HG03139 (cell line): ENCODE results near the gene GMPR.
"Not testable (repeated sequence)": the region's sequence is repeated elsewhere in the genome, so short reads cannot be mapped to it uniquely, and the experiment has no call there.

Experiments used
- ATAC-seq: cut with Tn5 transposase; IDR thresholded peaks from one replicate; pipeline ENCODE4 v1.9.1; 2021; ENCODE audit not compliant: unreplicated experiment

The GMPR gene

DNA sequence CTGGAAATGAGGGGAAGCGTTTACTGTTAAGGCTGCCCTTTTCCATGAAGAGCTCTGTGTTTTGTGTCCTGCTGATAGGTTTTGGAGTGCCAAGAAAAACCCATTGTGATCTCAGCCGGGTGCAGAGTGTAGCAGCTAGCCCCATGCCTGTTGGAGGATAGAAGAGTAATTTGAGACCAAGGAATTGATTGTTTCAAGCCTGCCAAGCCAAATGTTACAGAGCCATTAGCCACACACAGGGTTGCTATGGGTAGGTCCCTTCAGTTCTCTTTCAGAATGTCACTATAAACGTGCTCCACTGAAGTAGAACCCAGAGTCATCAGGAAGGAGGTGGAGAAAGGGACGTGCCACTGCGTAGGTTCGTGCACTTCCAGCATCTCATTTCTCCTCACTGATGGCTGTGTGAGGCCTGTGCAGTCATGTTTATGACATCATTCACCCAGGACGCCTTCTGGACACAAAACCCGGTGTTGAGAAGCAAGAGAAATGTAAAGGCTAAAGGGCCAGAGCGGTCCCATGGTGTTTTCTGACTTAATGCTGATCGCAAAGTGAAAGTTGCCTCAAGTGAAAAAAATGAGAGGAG, 6.6 kb downstream of the GMPR start:
- no peak for ATAC-seq

DNA sequence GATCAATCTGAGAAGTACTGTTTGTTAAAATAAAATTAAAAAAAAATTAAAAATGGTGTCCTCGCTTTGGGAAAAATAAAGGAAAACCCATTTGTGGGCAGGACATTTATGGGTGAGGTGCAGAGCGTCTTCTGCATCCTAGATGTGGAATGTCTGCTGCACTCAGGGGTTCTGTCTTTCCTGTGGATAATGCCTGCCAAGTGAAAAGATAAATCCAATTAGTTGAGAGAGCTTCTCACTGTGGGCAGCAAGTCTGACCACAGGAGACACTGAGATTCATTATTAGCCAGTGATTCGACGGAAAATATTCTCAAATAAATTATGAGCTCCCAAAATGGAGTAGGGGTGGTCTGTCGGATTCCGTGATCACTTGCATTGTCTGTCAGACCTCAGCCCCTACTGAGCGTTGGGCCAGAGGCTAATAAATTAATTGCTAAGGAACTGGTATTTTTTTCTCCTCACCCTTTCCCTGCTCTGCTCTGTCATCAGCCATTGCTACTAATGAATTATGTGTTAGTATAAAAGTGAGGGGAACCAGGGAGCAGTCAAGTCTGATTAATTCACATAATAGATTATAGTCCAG, 10.0 kb downstream of the GMPR start:
- ATAC-seq, result no peak

- ATAC-seq, result no peak
Observed at GRCh38 chr6:16249971-16250370, 11.6 kb downstream of the GMPR start.

DNA sequence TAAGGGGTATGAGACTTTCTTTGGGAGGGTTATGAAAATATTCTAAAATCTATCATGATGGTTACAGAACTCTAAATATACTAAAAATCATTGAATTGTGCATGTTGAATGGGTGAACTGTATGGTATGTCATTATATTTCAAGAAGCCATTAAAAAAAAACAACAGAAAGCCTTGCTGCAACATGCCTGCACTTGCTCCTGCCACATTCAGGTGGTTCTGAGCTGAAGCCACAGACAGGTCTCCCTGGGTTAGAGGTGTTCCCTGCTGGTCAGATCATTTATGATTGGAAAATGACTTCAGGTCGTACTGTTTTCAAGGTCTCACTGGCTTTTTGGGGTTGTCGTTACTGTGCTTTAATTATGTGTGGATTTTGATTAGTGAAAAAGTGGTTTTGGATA, 13.3 kb downstream of the GMPR start:
- ATAC-seq, result no peak

DNA sequence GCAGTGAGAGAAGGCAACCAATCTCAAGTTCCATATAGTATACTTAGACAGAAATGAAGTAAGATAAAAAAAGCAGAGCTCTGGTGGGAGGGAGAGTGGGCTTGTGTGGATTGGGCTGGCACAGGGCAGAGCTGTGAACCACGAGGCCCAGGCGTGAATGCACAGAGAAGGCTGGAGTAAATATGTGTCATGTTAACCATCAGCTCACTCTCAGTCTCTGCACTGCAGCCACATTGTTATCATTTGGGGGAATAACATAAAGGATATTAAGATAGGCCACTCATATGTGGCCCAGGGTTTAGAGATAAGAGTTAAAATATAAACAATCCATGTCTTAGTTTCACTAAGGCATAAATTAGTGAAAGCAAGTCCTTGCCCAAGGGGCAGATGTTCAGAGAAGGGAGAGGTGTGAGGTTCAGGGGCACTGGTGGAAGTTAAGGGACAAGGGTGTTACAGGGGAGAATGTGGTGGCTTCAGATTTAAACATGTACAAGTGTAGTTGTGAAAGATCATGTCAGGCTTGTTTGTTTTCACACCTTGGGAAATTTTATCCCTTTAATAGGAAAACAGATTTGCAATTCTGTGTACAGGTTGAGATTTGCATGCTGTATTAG, 14.4 kb downstream of the GMPR start:
- no peak for ATAC-seq

- no peak for ATAC-seq
Observed at GRCh38 chr6:16253399-16254144, 15.2 kb downstream of the GMPR start.

DNA sequence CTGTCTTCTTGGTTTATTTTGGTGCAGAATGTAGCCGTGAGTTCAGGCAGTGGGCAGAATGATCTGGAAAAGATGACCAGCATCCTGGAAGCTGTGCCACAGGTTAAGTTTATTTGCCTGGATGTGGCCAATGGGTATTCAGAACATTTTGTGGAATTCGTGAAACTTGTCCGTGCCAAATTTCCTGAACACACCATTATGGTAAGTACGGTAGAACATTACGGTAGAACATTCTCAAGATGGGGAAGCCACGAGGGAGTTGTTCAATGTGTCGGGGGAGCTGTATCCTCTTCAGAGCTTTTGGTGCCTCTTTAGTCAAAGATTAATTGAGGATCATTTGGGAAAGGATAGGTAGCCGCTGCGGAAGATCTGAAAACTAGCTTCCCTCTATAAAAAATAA, 16.1 kb downstream of the GMPR start:
- ATAC-seq, result no peak

DNA sequence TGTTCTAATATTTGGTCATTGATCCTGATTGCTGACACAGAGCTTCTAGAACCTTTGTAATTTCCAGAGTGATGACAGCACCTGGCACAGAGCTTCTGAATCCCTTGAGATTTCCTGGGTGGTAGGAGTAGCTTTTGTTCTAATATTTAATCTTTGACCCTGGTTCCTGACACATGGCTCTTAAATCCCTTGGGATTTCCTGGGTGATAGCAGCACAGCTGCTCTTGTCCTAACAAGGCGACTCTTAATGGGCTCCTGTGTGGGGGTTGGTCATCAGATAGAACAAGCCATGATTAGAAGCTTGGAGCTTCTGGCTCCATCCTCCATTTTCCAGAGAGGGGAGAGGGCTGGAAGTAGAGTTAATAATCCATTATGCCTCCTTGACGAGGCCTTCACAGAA, 18.4 kb downstream of the GMPR start:
- ATAC-seq, result no peak

- no peak for ATAC-seq
Observed at GRCh38 chr6:16257999-16258708, 19.8 kb downstream of the GMPR start.

- ATAC-seq, result no peak
Observed at GRCh38 chr6:16258709-16259075, 20.3 kb downstream of the GMPR start.

GRCh38 chr6:16259604-16260003, 21.2 kb downstream of the GMPR start:
- not testable (repeated sequence) for ATAC-seq

GRCh38 chr6:16260602-16261001, 22.2 kb downstream of the GMPR start:
- ATAC-seq, result not testable (repeated sequence)

- ATAC-seq, result not testable (repeated sequence)
Observed at GRCh38 chr6:16262773-16263172, 24.4 kb downstream of the GMPR start.

GRCh38 chr6:16263464-16264099, 25.2 kb downstream of the GMPR start:
- not testable (repeated sequence) for ATAC-seq

- no peak for ATAC-seq
Observed at GRCh38 chr6:16264785-16265184, 26.4 kb downstream of the GMPR start.

GRCh38 chr6:16265351-16266341, 27.3 kb downstream of the GMPR start:
- ATAC-seq, result no peak

- ATAC-seq, result no peak
Observed at GRCh38 chr6:16267428-16268263, 29.3 kb downstream of the GMPR start.

DNA sequence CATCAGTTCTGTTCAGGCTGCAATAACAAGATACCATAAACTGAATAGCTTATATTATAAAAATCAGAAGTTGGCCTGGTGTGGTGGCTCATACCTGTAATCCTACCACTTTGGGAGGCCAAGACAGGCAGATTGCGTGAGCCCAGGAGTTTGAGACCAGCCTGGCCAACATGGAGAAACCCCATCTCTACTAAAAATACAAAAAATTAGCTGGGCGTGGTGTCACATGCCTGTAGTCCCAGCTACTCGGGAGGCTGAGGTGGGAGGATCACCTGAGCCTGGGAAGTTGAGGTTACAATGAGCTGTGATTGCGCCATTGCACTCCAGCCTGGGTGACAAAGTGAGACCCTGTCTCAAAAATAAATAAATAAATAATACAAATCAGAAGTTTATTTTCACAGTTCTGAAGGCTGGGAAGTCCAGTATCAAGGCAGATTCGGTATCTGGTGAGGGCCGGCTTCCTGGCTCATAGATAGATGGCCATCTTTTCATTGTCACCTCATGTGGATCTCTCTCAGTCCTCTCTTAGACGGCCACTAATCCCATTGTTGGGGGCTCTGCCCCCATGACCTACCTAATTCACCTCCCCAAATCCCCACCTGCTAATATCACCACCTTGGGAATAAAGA, 31.2 kb downstream of the GMPR start:
- not testable (repeated sequence) for ATAC-seq
